HUES6 (cell line): ENCODE data around the gene ALDH5A1.

Experiments used
- H3K27ac ChIP-seq: 2 replicates; pipeline ENCODE4 v1.7.0; 2013; ENCODE audit warnings: low read depth, mild to moderate bottlenecking, low read length, inconsistent platforms
- H3K27me3 ChIP-seq: 2 replicates; pipeline ENCODE4 v1.6.1; 2013; ENCODE audit warnings: low read length; ENCODE audit not compliant: control insufficient read depth, insufficient read depth
- H3K36me3 ChIP-seq: 2 replicates; pipeline ENCODE4 v1.6.1; 2013; ENCODE audit warnings: low read length; ENCODE audit not compliant: control insufficient read depth, insufficient read depth
- H3K4me1 ChIP-seq: 2 replicates; pipeline ENCODE4 v1.6.1; 2013; ENCODE audit warnings: low read length; ENCODE audit not compliant: control insufficient read depth, insufficient read depth
- H3K4me3 ChIP-seq: 2 replicates; pipeline ENCODE4 v1.5.1; 2013; ENCODE audit warnings: low read depth, low read length
- H3K9ac ChIP-seq: one replicate; pipeline ENCODE4 v1.6.1; 2013; ENCODE audit warnings: mild to moderate bottlenecking, low read length
- H3K9me3 ChIP-seq: 2 replicates; pipeline ENCODE4 v1.6.1; 2013; ENCODE audit warnings: low read depth, low read length; ENCODE audit not compliant: control insufficient read depth, insufficient read depth

ALDH5A1 gene

DNA sequence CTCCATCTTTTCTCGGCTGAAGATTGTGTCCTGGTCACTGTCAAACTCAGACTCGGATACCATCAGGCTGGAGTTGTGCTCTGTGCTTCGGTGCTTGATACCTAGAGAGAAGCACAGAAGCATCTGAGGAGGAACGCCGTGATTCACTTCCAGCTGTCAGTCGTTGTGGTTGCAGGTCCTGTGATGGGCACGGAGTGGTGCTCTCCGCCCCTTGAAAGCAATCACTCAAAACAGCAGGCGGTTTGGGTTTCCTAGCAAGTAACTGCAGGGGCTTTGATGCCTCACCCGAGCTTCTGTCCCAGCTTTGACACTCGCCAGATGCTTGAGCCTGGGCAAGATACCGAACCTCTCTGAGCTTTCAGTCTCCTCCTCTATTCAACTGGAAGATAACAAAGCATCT, 52.5 kb downstream of the ALDH5A1 start:
- no peak overlapping the region for H3K27ac ChIP-seq
- no peak overlapping the region for H3K4me3 ChIP-seq
- H3K4me1 ChIP-seq, result peaks cover 6% of the 10 kb centered on the region; the same call in 1 of the 2 replicates
- H3K9ac ChIP-seq, result no peak overlapping the region
- no peaks in the 10 kb centered on the region for H3K36me3 ChIP-seq
- no peaks in the 10 kb centered on the region for H3K9me3 ChIP-seq
- H3K27me3 ChIP-seq, result no peaks in the 10 kb centered on the region

DNA sequence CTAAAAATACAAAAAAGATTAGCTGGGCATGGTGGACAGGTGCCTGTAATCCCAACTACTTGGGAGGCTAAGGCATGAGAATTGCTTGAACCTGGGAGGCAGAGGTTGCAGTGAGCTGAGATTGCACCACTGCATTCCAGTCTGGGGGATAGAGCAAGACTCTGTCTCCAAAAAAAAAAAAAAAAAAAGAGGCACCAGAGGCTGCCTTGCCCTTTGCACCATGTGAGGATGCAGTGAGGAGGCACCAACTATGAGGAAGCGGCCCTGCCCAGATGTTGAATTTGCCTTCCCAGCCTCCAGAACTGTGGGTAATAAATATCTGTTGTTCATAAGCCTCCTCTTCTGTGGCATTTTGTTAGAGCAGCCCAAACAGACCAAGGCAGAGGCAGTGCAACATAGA, 54.4 kb downstream of the ALDH5A1 start:
- Histone ChIP-seq H3K27ac (no peak overlapping the region), H3K9ac (no peak overlapping the region), H3K9me3 (no peaks in the 10 kb centered on the region), H3K4me3 (no peak overlapping the region), H3K27me3 (no peaks in the 10 kb centered on the region), H3K36me3 (no peaks in the 10 kb centered on the region), H3K4me1 (peaks cover 6% of the 10 kb centered on the region; the same call in 1 of the 2 replicates)

DNA sequence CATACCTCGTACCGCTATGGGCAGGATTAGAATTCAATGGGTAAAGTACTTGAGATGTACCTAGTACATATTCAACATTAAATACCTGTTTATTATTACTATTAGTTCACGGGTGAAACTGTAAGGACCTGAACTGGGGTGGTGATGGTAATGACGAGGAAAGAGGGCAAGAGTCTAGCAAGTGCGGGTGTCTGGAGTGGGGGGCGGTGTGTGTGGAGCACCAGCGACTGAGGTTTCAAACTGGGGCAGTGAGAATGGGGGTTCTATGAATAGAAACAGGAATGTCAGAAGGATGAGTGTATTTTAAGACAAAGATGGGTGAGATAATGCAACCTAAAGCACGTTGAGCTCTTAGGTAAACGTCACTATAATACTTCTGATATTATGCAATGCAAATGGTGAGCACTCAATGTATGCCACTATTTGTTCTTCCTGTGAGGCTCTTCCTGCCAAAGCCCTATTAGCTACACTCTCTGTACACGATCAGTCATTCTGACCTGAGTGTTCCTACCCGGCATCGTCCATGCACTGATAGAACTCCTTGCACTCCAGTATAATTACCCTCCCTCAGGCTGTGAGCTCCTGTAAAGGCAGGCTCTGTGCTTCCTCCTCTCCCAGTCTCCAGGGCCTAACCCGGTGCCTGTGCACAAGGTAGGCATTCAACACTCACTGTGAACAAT, 55.0 kb downstream of the ALDH5A1 start:
- Histone ChIP-seq H3K27ac (no peak overlapping the region), H3K4me1 (peaks cover 6% of the 10 kb centered on the region; the same call in 1 of the 2 replicates), H3K27me3 (no peaks in the 10 kb centered on the region), H3K9me3 (no peaks in the 10 kb centered on the region), H3K9ac (no peak overlapping the region), H3K36me3 (no peaks in the 10 kb centered on the region), H3K4me3 (no peak overlapping the region)

DNA sequence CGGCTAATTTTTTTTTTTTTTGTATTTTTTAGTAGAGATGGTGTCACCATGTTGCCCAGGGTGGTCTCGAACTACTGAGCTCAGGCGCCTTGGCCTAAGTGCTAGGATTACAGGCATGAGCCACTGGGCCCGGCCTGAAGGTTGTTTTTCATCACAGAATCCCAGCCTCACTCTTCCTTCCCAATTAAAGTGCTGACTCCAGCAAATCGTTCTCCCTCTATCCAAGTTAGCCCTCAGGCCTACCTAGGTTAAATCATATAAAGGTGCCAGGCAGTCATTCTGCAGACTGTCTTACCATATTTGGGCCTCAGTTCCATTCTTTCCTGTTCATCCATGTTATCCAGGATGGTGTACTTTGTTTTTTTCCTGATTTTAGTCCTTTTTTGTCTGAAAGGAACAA, 56.4 kb downstream of the ALDH5A1 start:
- peaks cover 6% of the 10 kb centered on the region; the same call in 1 of the 2 replicates for H3K4me1 ChIP-seq
- no peaks in the 10 kb centered on the region for H3K36me3 ChIP-seq
- no peaks in the 10 kb centered on the region for H3K27me3 ChIP-seq
- no peaks in the 10 kb centered on the region for H3K9me3 ChIP-seq
- H3K4me3 ChIP-seq, result no peak overlapping the region
- no peak overlapping the region for H3K9ac ChIP-seq
- H3K27ac ChIP-seq, result no peak overlapping the region

DNA sequence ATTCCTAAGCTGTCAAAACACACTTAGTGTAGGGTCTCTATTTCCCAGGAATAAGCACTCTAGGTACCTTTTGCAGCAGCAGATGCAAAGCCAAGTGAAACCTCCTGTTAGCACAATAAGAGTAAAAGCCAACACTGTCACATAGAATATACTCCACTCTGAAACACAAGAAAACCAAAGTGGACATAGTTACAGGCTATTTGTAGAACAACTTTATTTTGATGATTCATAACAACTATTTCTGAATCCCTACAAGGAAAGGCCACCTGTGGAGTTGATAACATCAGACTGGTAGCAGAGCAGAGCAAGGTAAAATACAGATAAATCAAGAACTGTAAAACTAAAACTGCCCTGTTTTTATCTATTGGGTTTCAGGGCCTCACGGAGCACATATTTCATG, 59.7 kb downstream of the ALDH5A1 start:
- no peak overlapping the region for H3K27ac ChIP-seq
- no peaks in the 10 kb centered on the region for H3K9me3 ChIP-seq
- H3K36me3 ChIP-seq, result no peaks in the 10 kb centered on the region
- no peak overlapping the region for H3K4me3 ChIP-seq
- H3K4me1 ChIP-seq, result no peaks in the 10 kb centered on the region
- H3K9ac ChIP-seq, result no peak overlapping the region
- no peaks in the 10 kb centered on the region for H3K27me3 ChIP-seq

DNA sequence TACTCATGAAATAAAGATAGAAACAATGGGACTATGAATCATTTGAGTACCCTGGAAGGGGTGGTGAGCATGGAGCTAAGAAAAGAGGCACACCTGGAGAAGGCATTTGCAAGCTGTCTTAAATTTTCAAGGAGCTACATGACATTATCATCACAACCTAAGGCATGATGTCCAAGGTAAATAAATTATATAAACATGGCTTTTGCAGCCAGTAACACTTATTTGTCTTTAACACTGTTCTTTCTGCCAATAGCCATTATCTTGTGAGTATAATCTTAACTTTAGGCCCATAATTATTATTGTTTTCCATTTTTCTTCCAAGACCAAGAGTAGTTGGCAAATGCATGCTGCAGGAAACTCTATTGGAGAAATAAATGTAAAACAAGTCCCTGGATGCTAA, 63.7 kb downstream of the ALDH5A1 start:
- Histone ChIP-seq H3K27ac (no peak overlapping the region), H3K9me3 (no peaks in the 10 kb centered on the region), H3K4me1 (no peaks in the 10 kb centered on the region), H3K36me3 (no peaks in the 10 kb centered on the region), H3K27me3 (no peaks in the 10 kb centered on the region), H3K4me3 (no peak overlapping the region), H3K9ac (no peak overlapping the region)

DNA sequence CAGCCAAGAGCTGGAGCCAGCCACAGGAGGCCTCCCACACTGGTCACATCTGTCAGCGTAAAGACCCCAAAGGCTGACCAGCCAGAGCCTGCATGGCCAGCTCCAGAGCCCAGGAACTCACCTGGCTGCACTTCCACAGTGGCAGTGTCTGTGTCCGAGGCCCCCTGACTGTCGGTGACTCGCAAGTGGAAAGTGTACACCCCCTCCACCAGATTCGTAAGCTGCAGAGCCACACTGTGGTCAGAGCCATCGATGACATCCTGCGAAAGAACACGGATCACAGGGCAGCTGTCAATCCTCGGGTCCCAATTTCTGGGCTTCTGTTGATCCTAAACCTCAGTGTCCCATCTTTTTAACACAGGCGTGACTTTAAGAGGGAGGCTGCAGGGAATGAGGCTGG, 69.3 kb downstream of the ALDH5A1 start:
- no peaks in the 10 kb centered on the region for H3K27me3 ChIP-seq
- H3K4me3 ChIP-seq, result no peak overlapping the region
- H3K36me3 ChIP-seq, result no peaks in the 10 kb centered on the region
- no peak overlapping the region for H3K9ac ChIP-seq
- no peaks in the 10 kb centered on the region for H3K9me3 ChIP-seq
- H3K4me1 ChIP-seq, result no peaks in the 10 kb centered on the region
- H3K27ac ChIP-seq, result no peak overlapping the region

DNA sequence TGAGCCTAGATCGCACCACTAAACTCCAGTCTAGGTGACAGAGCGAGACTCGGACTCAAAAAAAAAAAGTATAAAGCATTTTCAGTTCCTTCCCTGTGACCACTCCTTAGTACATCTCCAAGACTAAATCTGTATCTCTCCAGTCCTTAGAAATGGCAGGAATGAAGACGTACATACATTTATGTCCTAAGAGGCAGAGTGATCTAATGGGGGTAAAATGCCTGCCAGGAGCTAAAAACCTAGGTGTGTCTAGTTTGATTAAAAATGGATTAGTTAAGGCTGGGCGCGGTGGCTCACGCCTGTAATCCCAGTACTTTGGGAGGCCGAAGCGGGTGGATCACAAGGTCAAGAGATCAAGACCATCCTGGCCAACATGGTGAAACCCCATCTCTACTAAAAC, 70.4 kb downstream of the ALDH5A1 start:
- H3K9ac ChIP-seq, result no peak overlapping the region
- no peak overlapping the region for H3K27ac ChIP-seq
- H3K9me3 ChIP-seq, result no peaks in the 10 kb centered on the region
- no peaks in the 10 kb centered on the region for H3K4me1 ChIP-seq
- no peaks in the 10 kb centered on the region for H3K36me3 ChIP-seq
- no peaks in the 10 kb centered on the region for H3K27me3 ChIP-seq
- no peak overlapping the region for H3K4me3 ChIP-seq

DNA sequence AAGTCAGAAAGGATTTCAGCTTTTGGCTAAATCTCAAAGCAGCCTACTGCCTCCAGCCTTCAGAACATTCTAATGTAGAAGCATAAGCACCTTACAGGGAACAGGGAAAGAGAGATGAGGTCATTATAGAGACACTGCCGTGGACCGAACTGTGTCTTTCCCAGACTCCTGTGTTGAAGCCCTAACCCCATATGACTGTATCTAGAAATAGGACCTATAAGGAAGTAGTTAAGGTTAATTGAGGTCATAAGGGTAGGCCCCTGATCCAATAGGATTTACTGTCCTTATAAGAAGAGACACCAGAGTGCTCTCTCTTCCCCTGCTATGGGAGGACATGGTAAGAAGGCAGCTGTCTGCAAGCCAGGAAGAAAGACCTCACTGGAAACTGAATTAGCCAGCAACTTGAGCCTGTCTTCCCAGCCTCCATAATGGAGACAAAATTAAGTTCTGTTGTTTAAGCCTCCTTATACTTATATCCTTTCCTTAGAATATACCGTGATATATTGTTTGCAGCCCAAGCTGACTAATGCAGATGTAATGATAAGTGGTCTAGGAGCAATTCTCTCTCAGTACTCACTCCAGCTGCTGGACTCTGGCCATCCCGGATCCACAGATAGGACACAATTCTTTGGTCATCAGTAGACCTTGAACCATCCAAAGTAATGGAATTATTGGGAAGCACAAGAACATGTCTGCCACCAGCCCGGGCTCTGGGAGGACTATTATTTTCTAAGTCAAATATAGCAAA, 71.4 kb downstream of the ALDH5A1 start:
- no peak overlapping the region for H3K4me3 ChIP-seq
- no peak overlapping the region for H3K27ac ChIP-seq
- no peaks in the 10 kb centered on the region for H3K9me3 ChIP-seq
- H3K27me3 ChIP-seq, result no peaks in the 10 kb centered on the region
- H3K9ac ChIP-seq, result no peak overlapping the region
- no peaks in the 10 kb centered on the region for H3K36me3 ChIP-seq
- H3K4me1 ChIP-seq, result no peaks in the 10 kb centered on the region

DNA sequence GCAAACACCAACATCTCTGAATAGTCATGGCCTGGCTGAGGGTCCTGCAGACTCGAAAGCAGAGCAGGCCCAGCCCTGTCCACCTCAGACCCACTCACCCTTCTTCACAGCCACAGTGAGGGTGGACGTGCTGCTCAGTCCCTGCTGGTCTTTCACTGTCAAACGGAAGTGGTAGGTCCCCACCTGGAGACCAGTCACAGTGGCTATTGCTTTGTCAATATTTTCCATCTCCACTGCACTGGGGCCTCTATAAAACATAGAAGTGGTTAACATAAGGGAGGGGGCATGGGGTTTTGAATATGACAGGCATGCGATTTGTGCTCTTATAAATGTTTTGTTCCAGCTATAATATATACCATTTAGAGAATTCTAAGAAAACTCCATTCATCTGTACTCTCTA, 73.9 kb downstream of the ALDH5A1 start:
- Histone ChIP-seq H3K4me3 (no peak overlapping the region), H3K36me3 (no peaks in the 10 kb centered on the region), H3K4me1 (0 out of 2 replicates have a peak, but pooled peaks cover 2% of the 10 kb centered on the region), H3K27me3 (peaks cover 9% of the 10 kb centered on the region), H3K9ac (no peak overlapping the region), H3K9me3 (no peaks in the 10 kb centered on the region), H3K27ac (no peak overlapping the region)

DNA sequence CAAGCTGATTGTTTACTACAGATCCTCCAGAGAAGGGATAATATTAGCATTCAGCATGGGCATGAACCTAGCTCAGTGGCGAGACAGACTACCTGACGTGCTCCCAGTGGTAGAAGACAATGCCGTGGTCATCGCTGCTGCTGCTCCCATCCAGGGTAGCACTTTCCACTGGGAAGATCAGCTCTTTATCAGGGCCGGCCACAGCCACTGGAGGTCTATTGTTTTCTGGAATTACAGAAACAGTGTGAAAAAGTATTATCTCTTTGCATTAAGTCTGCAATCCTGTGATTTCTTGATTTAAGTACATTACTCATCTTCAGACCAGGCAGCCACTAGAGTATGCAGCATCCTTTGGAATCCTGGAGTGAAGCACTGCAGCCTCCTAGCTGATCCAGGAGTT, 75.0 kb downstream of the ALDH5A1 start:
- Histone ChIP-seq H3K27me3 (peaks cover 9% of the 10 kb centered on the region), H3K36me3 (no peaks in the 10 kb centered on the region), H3K4me3 (no peak overlapping the region), H3K27ac (no peak overlapping the region), H3K4me1 (0 out of 2 replicates have a peak, but pooled peaks cover 2% of the 10 kb centered on the region), H3K9ac (no peak overlapping the region), H3K9me3 (no peaks in the 10 kb centered on the region)
